Psoas muscle (tissue), 8 donors: ENCODE measurements around the gene CUX1. TPM values are rescaled to one million over a fixed set of nuclear protein-coding genes. Genes with fewer than 3 reads are reported as not detected.
"Not testable (repeated sequence)": the region's sequence is repeated elsewhere in the genome, so short reads cannot be mapped to it uniquely, and the experiment has no call there.

Experiments used
- ATAC-seq, 4 donors: fragments of 200-7000 bp; cut with Tn5 transposase; one replicate each; pipeline ENCODE4 v1.9.1; 2020; ENCODE audit warnings: moderate library complexity in 3 of 4, mild to moderate bottlenecking in 2 of 4
- DNase-seq, 2 donors: peaks; one replicate each; pipeline ENCODE4 v3.0.0-alpha.2; 2020
- H3K27ac ChIP-seq: fragments of 200-600 bp; one replicate; pipeline ENCODE4 v1.8.0; 2022
- H3K27me3 ChIP-seq, 3 donors: fragments of 200-600 bp in 1 of 3; one replicate each; pipeline versions ENCODE4 v1.6.1 to v1.8.0; 2013 to 2022; ENCODE audit warnings: low read length in 2 of 3, mild to moderate bottlenecking in 2 of 3, moderate library complexity in 1 of 3; ENCODE audit not compliant: insufficient read depth in 3 of 3
- H3K36me3 ChIP-seq, 2 donors: fragments of 200-600 bp in 1 of 2; one replicate each; pipeline versions ENCODE4 v1.6.1 to v1.8.0; 2013 to 2022; ENCODE audit warnings: low read depth in 1 of 2, mild to moderate bottlenecking in 1 of 2, moderate library complexity in 1 of 2; ENCODE audit not compliant: insufficient read depth in 1 of 2
- H3K4me1 ChIP-seq: fragments of 200-600 bp; one replicate; pipeline ENCODE4 v1.8.0; 2022
- H3K4me3 ChIP-seq: fragments of 200-600 bp; one replicate; pipeline ENCODE4 v1.8.0; 2022; ENCODE audit warnings: mild to moderate bottlenecking
- H3K9me3 ChIP-seq: fragments of 200-600 bp; one replicate; pipeline ENCODE4 v1.8.0; 2022
- WGBS, 3 donors: extraction: QIAGEN DNeasy Blood & Tissue Kit; methylation state at CpG; one replicate each; pipeline versions ENCODE4 v1.1.6 to v1.1.7; 2013; 5-methylcytosine and 5-hydroxymethylcytosine counted together
- intact Hi-C, 2 donors: fragments of 100-400 bp; cut with DNase I; formaldehyde crosslinking; loops; one replicate each; pipeline versions ENCODE4 v1.11.0 to v1.14.2; 2022
- polyA plus RNA-seq, 3 donors: library from polyadenylated mRNA; stranded (reverse); fragments of 200-250 nt; gene quantifications; one replicate each; pipeline ENCODE4 v1.2.3, GENCODE V29; 2013
- total RNA-seq, 4 donors: library from RNA; stranded (reverse); fragmentation: NEBNext Ultra II Directional in 2 of 4; extraction: Animal tissue kit (Norgen Biotek cat#: 25700) in 2 of 4; gene quantifications; one replicate each; pipeline versions ENCODE4 v1.2.1 to v1.2.4, GENCODE V29; 2021 to 2023
- TF ChIP-seq, protein P1 (sequence below): fragments of 200-600 bp; IDR thresholded peaks from one replicate; pipeline ENCODE4 v1.8.0; 2022; ENCODE audit warnings: antibody characterized with exemption
- donor health status: healthy with polysubstance abuse.
- donor health status: DM: no; HTN: no; CAD: no; lungs with moderate emphysema.
- donor health status: Bipolar disorder and iron deficiency.
- donor health status: healthy.
- donor health status: DM: yes; HTN: yes; CAD: no.
- donor health status: DM: no; HTN: no; CAD: no.
- donor health status: DM: no; HTN: no; CAD: no.
- donor health status: DM: yes; HTN: yes; CAD: no.

The CUX1 gene
- total and polyA plus RNA-seq, 7 donors: 12.5 to 95.6 (median 72.4) TPM

DNA sequence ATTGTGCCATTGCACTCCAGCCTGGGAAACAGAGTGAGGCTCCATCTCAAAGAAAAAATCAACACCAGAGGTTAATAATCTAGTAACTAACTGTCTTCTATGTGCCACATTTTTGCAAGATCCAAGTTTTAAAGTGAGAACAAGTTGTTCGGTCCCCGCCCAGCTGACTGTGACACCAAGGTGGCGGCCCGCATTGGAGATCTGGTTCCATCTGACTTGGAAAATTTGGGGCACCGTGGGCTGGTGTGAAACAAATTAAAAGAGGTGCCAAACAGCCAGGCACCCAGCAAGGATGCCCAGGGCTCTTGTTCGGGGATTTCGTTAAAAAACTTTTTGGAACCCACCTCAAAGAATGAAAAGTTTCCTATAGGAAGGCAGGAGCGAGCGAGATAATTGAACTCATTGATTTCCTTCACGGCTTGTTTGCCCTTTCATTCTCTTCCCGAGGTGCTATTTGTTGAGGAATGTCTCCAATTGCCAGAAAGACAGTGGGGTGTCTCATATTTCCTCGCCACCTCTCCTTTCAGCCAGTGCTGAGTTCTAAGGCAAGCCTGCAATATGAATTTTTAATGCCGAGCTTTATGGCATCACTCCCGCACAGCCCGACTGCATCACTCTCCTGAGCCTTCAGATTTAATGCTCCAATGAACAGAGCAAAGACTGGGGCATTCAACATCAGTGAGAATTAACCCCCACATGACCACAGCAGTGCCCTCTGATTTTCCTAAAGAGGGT, 312.4 kb downstream of the CUX1 start:
- DNase-seq (no peak), ATAC-seq (no peak)
- intact Hi-C loops: no loop called here

DNA sequence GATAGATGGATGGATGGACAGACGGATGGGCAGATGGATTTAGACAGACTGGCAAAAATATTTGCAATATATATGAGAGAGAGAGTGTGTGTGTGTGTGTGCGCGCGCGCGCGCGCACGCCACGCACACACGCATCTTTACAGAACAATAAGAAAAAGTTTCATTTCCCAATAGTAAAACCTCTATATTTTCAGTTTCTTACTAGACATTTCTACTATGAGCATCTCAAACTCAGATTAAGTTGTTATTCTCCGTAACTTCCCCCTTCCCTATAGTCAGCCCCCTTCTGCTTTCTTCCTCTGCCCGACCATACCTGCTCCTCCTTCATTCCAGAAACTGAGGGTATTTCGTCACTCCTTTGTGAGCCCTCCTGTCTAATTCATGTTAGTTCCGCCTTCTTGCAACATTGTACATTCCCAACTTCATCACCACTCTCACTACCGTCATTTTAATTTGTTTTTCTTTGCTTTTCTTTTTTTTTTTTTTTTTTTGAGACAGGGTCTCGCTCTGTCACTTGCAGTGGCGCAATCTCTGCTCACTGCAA, 314.9 kb downstream of the CUX1 start:
- Histone ChIP-seq H3K27me3 (no peaks in the 10 kb centered on the region), H3K4me3 (no peak overlapping the region), H3K4me1 (no peaks in the 10 kb centered on the region), H3K27ac (no peak overlapping the region), H3K9me3 (no peaks in the 10 kb centered on the region), H3K36me3 (no peaks in the 10 kb centered on the region)
- intact Hi-C loops: no loop called here
- ATAC-seq (no peak), DNase-seq (no peak)
- TF ChIP-seq, protein P1, sequence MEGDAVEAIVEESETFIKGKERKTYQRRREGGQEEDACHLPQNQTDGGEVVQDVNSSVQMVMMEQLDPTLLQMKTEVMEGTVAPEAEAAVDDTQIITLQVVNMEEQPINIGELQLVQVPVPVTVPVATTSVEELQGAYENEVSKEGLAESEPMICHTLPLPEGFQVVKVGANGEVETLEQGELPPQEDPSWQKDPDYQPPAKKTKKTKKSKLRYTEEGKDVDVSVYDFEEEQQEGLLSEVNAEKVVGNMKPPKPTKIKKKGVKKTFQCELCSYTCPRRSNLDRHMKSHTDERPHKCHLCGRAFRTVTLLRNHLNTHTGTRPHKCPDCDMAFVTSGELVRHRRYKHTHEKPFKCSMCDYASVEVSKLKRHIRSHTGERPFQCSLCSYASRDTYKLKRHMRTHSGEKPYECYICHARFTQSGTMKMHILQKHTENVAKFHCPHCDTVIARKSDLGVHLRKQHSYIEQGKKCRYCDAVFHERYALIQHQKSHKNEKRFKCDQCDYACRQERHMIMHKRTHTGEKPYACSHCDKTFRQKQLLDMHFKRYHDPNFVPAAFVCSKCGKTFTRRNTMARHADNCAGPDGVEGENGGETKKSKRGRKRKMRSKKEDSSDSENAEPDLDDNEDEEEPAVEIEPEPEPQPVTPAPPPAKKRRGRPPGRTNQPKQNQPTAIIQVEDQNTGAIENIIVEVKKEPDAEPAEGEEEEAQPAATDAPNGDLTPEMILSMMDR: no peak
- 91 to 96% (median 95%) methylated on average over 18 of the region's 18 CpGs for WGBS, 3 donors

More for the DNA sequence above, 312.4 kb downstream of the CUX1 start:
- TF ChIP-seq, protein P1: no peak
- H3K27me3 ChIP-seq: no peaks in the 10 kb centered on the region
- WGBS, 3 donors: 60 to 72% (median 65%) methylated on average over 15 of the region's 15 CpGs
- no peak overlapping the region for H3K4me3 ChIP-seq
- no peaks in the 10 kb centered on the region for H3K9me3 ChIP-seq
- no peaks in the 10 kb centered on the region for H3K36me3 ChIP-seq
- H3K4me1 ChIP-seq: no peaks in the 10 kb centered on the region
- H3K27ac ChIP-seq: no peak overlapping the region

DNA sequence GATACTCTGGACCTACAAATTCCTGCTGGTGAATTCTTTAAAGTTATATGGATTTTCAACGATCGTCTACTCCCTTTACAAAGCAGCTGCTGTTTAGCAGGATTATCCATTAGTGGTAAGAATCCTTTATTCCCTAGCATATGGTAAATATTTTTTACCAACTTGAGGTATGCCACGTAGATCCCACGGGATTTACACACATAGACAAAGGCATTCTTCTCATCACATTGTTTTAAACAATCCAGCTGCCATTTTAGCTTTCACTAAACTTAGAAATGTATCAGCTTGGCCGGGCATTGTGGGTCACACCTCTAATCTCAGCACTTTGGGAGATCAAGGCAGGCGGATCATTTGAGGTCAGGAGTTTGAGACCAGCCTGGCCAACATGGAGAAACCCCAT, 321.2 kb downstream of the CUX1 start:
- Histone ChIP-seq H3K36me3 (no peaks in the 10 kb centered on the region), H3K4me1 (no peaks in the 10 kb centered on the region), H3K4me3 (no peak overlapping the region), H3K9me3 (no peaks in the 10 kb centered on the region), H3K27me3 (no peaks in the 10 kb centered on the region), H3K27ac (no peak overlapping the region)
- DNase-seq (no peak), ATAC-seq (no peak)
- intact Hi-C loops: no loop called here
- WGBS, 3 donors: 70 to 86% (median 75%) methylated on average over 6 of the region's 6 CpGs
- TF ChIP-seq, protein P1: no peak

DNA sequence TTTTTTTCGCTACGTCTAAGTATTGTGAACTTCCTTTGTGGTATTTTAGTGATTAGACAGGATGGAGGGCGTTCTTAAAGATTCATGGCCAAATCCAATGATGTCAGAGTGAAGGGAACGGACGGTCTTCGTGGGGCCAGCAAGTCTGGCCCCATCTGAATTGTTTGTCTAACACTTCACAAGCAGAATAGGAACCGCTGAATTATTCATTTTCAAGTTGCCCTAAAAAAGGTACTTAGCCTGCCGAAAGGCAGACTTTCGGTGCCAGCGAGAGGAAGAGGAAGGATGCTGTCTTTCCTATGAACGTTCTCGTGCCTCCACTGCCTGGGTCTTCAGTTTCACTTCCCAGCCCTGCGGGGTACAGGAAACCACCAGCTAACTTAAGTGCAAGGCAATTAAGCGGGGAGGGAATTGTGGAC, 323.5 kb downstream of the CUX1 start:
- Histone ChIP-seq H3K4me3 (no peak overlapping the region), H3K4me1 (peaks cover 5% of the 10 kb centered on the region), H3K9me3 (no peaks in the 10 kb centered on the region), H3K36me3 (no peaks in the 10 kb centered on the region), H3K27ac (no peak overlapping the region), H3K27me3 (no peaks in the 10 kb centered on the region)
- DNase-seq: no peak
- 77 to 82% (median 79%) methylated on average over 14 of the region's 14 CpGs for WGBS, 3 donors
- intact Hi-C loops: no loop called here
- TF ChIP-seq, protein P1: no peak
- no peak for ATAC-seq

DNA sequence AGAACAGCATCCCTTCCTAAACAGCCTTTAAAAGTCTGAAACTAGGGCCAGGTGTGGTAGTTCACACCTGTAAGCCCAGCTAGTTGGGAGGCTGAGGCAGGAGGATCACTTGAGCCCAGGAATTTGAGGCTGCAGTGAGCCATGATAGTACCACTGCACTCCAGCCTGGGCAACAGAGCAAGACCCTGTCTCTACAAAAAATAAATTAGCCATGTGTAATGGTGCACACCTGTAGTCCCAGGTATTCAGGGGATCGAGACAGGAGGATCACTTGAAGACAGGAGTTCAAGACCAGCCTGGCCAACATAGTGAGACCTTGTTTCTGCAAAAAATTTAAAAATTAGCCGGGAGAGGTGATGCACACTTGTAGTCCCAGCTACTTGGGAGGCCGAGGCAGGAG, 325.0 kb downstream of the CUX1 start:
- H3K27ac ChIP-seq, H3K4me3 ChIP-seq, H3K9me3 ChIP-seq, H3K27me3 ChIP-seq, intact Hi-C loops, ATAC-seq, DNase-seq, H3K36me3 ChIP-seq: not testable (repeated sequence)
- peaks cover 20% of the 10 kb centered on the region for H3K4me1 ChIP-seq
- 96 to 99% (median 98%) methylated on average over 3 of the region's 3 CpGs for WGBS, 3 donors
